Thyroid gland (tissue), 4 donors: ENCODE results near the gene SPAG17.

Source experiments
- CTCF ChIP-seq, 6 experiments: fragments of 200-600 bp in 3 of 6; fragments of 450-650 bp in 3 of 6; sonication (generic) in 3 of 6; IDR thresholded peaks; one replicate each; pipeline ENCODE4 v1.5.1; 2016 to 2019; ENCODE audit warnings: antibody characterized with exemption in 6 of 6, mild to moderate bottlenecking in 2 of 6, inconsistent platforms in 1 of 6, moderate library complexity in 1 of 6
- POLR2A ChIP-seq, 2 donors: fragments of 450-650 bp; IDR thresholded peaks; one replicate each; pipeline ENCODE4 v1.6.1; 2017; ENCODE audit warnings: antibody characterized with exemption in 2 of 2, mild to moderate bottlenecking in 2 of 2, moderate library complexity in 1 of 2

GRCh38 chr1:117904485-117904884, 280.5 kb downstream of the SPAG17 start:
- TF ChIP-seq CTCF (IDR thresholded peaks at IDR 0.05) (no peak), POLR2A (IDR thresholded peaks at IDR 0.05) (no peak)
